T47D (cell line): Measurements from ENCODE around the gene IFNA5.

ENCODE experiments used
- DNase-seq, 2 experiments: peaks; one replicate each; pipeline versions ENCODE4 v3.0.0 to v3.0.0-alpha.2; 2011 to 2012; ENCODE audit warnings: low read depth in 1 of 2, low spot score in 1 of 2
- JUND ChIP-seq: IDR thresholded peaks from 2 replicates; pipeline ENCODE4 v1.6.1; 2012; ENCODE audit warnings: low read depth
- in situ Hi-C: cut with HindIII; loops from 2 replicates; pipeline ENCODE4 v1.10.0; 2016; ENCODE audit warnings: low sequenced_read_pairs, low pct_unique_long_range_greater_than_20kb

Gene IFNA5

DNA sequence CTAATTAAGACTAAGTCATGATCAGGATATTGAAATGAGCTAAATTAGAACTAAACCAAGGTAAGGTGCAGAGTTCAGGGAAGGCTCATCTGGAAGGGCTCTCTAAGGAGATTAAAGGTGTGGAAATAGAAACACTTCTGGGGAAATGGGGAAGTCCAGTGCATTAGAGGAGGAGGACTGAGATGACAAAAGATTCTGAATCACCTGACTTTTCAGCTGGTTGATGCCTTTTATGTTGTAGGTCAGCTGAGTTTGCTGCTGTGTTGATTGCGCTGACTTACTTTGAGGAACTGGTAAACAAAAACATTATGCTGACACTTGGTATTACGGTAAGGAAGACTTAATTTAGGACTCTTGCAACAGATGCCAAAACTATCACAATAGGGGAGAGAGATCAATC is 23.8 kb downstream of the IFNA5 start:
- no peak for DNase-seq
- in situ Hi-C loops = no loop called here
- TF ChIP-seq JUND = no peak

DNA sequence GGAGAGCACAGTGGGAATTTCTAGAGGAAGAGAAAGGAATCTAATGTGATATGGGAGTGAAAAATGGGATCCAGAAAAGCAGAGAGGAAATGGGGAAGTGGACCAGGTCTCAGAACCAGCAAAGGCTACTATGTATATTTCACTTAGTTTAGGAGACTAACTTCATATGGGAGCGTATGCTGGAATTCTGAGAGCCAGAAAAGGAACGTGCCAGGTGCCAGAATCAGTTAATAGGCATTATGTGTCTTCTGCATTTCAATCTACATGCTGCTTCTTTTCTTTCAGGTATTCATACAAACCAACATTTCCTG is 36.8 kb downstream of the IFNA5 start:
- no peak for TF ChIP-seq JUND
- no peak for DNase-seq
- in situ Hi-C loops = no loop called here

DNA sequence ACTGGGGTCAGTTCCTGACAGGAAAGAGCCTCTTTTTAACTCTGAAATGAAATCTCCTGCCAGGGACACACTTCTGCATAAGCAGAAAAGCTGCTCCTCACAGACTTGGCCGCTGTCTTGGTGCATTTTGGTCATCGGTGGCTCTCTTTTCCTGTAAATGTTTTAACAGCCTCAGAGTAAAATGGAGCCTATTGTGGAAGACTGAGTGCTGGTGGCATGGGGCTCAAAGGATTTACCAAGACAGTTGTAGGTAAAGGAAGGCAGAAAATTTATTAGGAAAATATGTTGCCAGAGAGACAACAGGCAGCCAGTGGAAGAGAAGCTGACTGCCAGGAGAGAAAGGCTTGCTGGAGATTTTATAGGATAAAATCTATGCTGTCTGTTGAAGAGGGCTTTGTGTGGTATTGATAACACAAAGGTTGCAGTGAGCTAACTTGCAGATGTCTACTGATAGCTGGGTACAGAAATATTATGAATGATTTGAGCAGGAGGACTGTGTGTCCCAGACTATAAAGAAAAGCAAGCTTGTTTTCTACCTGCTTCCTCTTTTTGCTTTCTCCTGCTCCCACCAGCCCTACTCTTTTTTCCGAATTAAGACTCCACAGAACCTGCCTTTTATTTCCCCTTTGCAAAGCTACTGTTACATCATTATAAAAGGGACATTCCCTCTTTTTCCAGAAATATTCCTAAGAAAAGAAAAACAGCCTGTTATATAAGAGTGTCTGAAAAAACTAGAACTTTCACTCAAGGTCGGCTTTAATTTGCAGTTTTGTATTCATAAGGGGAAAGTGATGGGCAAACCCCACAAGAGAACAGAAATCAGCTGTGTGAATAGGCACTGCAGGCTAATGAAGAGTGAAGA is 37.4 kb downstream of the IFNA5 start:
- no peak for DNase-seq
- in situ Hi-C loops = no loop called here
- no peak for TF ChIP-seq JUND

DNA sequence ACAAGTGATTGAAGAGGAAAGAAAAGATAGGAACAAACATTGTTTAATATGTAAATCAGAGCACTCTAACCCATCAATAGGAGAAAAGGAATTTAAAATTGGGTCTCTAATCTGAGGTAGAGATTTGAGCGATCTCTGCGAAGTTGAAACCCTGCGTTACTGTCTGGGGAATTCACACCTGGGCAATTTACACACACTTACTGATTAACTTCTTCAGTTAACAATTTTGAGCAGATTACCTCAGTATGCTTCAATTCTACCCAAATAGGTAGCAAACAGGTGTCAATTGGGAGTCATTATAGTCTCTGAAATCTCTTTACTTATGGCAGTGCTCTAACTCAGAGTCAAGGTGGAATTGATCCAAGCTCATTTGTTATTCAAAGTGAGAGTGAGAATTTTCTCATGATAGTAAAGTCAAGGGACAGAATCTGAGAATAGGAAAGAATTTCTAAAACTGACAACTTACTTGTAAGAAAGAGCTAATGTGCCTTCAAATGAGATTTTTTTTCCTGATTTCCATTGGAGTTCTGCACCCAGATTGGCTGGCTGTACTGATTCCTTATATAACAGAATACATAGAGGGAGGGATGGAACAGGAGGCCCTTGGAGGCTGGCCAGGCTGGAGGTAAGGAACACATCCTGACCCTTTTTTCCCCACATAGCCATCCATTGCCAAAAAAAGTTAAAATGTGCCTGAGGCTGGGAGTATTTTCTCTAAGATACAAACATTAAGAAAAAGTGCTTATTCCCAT is 38.2 kb downstream of the IFNA5 start:
- TF ChIP-seq JUND = no peak
- in situ Hi-C loops = no loop called here
- no peak for DNase-seq

DNA sequence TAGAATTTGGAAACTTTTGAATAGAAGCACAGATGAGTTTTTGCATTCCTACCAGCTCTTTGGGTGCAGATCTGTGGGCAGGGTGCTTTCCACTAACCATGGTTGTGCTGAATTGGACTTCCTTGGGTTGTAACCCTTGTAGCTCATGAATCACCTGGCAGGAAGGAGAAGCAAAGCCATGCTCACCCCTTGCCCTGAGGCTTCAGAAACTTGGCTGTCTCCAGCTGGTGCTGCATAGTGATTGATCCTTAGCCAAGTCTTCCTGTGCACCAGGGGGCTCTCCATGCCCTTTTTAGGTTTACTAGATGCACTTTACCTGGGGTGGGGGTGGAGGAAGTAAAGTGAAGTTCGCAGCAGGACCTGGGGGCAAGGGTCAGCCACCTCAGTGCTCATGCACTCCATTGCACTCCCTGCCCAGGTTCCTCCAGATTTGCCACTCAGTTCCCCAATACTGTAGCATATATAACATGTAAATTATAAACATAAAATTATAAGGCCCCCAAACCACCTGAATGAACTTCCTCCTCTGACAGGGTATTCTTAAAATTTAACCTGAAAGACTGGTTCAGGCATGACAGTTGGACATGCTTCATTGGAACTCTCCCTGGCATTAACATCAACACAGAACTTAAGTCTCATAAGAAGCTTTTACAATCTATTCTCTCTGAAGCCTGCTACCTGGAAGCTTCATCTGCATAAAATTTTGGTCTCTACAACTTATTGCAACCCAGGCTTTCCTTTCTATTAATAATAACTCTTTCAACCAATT is 39.5 kb downstream of the IFNA5 start:
- in situ Hi-C loops = no loop called here
- no peak for TF ChIP-seq JUND
- peak in 1 of 2 experiments; percentile 39 for DNase-seq

DNA sequence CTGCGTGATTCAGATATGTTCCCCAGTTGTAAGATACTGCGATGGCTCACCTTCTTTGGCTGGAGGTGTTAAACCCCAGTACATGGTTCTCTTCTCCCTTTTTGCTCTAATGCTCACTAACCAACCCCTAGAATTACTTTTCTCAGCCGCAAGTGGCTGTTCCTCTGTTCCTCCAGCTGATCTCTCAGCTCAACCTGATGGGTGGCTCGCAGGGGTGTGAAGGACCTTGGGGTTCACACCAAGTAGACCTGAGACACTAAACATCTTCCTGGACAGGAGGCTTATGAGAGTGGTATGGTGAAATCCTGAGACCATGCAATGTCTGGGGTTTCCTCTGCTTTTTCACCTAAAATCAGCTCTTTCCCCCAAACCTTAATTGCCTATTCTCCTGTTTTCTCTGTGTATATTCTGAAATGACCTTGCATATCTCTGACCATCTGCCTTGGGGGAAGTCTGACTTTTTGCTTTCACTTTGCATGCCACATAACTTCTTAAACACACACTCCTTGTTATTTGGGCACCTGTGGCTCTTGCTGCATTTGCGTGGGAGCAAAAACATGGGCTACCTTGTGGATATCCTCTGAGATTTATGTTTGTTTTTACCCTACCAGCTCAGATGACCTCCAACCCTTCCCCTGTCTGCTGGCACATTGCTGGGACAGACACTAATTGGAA is 49.4 kb downstream of the IFNA5 start:
- in situ Hi-C loops = no loop called here
- no peak for TF ChIP-seq JUND
- peak in 1 of 2 experiments; percentile 76 for DNase-seq
